ENCODE data around the gene NECAB3.

NECAB3 gene

GRCh38 chr20:33659341-33660034 lies 14.7 kb downstream of the NECAB3 start:
- DNase-seq (ENCODE audit: low spot score): no peak
- TF ChIP-seq CTCF (IDR thresholded peaks at IDR 0.05; ENCODE audit: borderline replicate concordance, control extremely low read depth, extremely low read depth, insufficient read depth, missing control alignments): no peak
- in situ Hi-C loops (cut with MboI; ENCODE audit: low sequenced_read_pairs, unreplicated experiment): loop anchor here (10.0 kb wide), 1 partner anchor 205 kb away; no protein-coding TSS in a partner anchor

GRCh38 chr20:33658929-33659328 lies 15.3 kb downstream of the NECAB3 start:
- TF ChIP-seq CTCF (IDR thresholded peaks at IDR 0.05; ENCODE audit: borderline replicate concordance, control extremely low read depth, extremely low read depth, insufficient read depth, missing control alignments): no peak
- in situ Hi-C loops (cut with MboI; ENCODE audit: low sequenced_read_pairs, unreplicated experiment): no loop called here

GRCh38 chr20:33658510-33658909 lies 15.7 kb downstream of the NECAB3 start:
- TF ChIP-seq CTCF (IDR thresholded peaks at IDR 0.05; ENCODE audit: borderline replicate concordance, control extremely low read depth, extremely low read depth, insufficient read depth, missing control alignments): no peak
- DNase-seq (ENCODE audit: low spot score): no peak
- in situ Hi-C loops (cut with MboI; ENCODE audit: low sequenced_read_pairs, unreplicated experiment): no loop called here

More at GRCh38 chr20:33658929-33659328, 15.3 kb downstream of the NECAB3 start:
- no peak for DNase-seq (ENCODE audit: low spot score)

- no peak for DNase-seq (ENCODE audit: low spot score)
- in situ Hi-C loops (cut with MboI; ENCODE audit: low sequenced_read_pairs, unreplicated experiment): no loop called here
- no peak for TF ChIP-seq CTCF (IDR thresholded peaks at IDR 0.05; ENCODE audit: borderline replicate concordance, control extremely low read depth, extremely low read depth, insufficient read depth, missing control alignments)
Measured at GRCh38 chr20:33657704-33658095, 16.5 kb downstream of the NECAB3 start.

- in situ Hi-C loops (cut with MboI; ENCODE audit: low sequenced_read_pairs, unreplicated experiment): no loop called here
- DNase-seq (ENCODE audit: low spot score): no peak
- no peak for TF ChIP-seq CTCF (IDR thresholded peaks at IDR 0.05; ENCODE audit: borderline replicate concordance, control extremely low read depth, extremely low read depth, insufficient read depth, missing control alignments)
Measured at GRCh38 chr20:33656783-33657703, 17.2 kb downstream of the NECAB3 start.

GRCh38 chr20:33656010-33656782 lies 18.0 kb downstream of the NECAB3 start:
- no peak for TF ChIP-seq CTCF (IDR thresholded peaks at IDR 0.05; ENCODE audit: borderline replicate concordance, control extremely low read depth, extremely low read depth, insufficient read depth, missing control alignments)
- no peak for DNase-seq (ENCODE audit: low spot score)
- in situ Hi-C loops (cut with MboI; ENCODE audit: low sequenced_read_pairs, unreplicated experiment): no loop called here

Data from GM13976 (cell line).